Brain microvascular endothelial cell (primary cell): ENCODE results near the gene HIP1.

ENCODE experiments used
- DNase-seq: peaks from one replicate; pipeline ENCODE4 v3.0.0-alpha.2; 2020
- H3K27ac ChIP-seq: fragments of 250-450 bp; sonication (Bioruptor Pico); 2 replicates; pipeline ENCODE4 v1.5.1; 2020; ENCODE audit warnings: mild to moderate bottlenecking, moderate library complexity
- H3K27me3 ChIP-seq: fragments of 250-450 bp; sonication (Bioruptor Pico); replicated peaks from 2 replicates; pipeline ENCODE4 v1.5.1; 2020; ENCODE audit warnings: mild to moderate bottlenecking
- H3K36me3 ChIP-seq: fragments of 250-450 bp; sonication (Bioruptor Pico); replicated peaks from 2 replicates; pipeline ENCODE4 v1.5.1; 2020; ENCODE audit warnings: mild to moderate bottlenecking
- H3K4me3 ChIP-seq: 2 replicates; pipeline ENCODE4 v1.5.1; 2011; ENCODE audit warnings: low read depth, mild to moderate bottlenecking, control low read depth, low read length, moderate library complexity
- in situ Hi-C: cut with HindIII; loops from 2 replicates; pipeline ENCODE4 v1.10.0; 2017; ENCODE audit warnings: low sequenced_read_pairs, low pct_ligation_motif_present
- TF ChIP-seq, protein P1 (sequence below): IDR thresholded peaks from 2 replicates; pipeline ENCODE4 v1.5.1; 2011; ENCODE audit warnings: low read depth, mild to moderate bottlenecking, moderate library complexity, low read length, control low read depth, inconsistent platforms; ENCODE audit errors: missing control alignments

HIP1 gene

DNA sequence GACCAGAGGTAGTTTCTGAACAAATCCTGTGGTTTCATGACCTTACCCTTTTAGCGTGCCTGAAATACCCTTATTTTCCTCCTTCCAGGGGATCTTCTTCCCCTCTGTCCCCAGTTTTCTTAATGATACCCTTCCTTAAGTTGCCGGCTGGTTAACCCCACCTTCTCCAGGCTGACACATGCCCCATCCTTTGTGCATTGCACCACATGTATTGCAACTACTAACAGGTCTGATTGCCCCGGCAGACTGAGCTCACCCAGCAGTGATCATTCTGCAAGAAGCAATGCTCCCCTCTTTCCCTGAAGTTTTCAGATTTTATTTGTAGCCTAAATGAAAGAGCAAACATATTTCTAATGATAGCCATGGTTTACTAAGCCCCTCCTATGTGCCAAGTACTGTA lies 108.2 kb downstream of the HIP1 start:
- Histone ChIP-seq H3K27ac (no peak overlapping the region), H3K27me3 (no peaks in the 10 kb centered on the region), H3K4me3 (no peak overlapping the region), H3K36me3 (no peaks in the 10 kb centered on the region)
- no peak for DNase-seq
- in situ Hi-C loops, result no loop called here
- TF ChIP-seq, protein P1, sequence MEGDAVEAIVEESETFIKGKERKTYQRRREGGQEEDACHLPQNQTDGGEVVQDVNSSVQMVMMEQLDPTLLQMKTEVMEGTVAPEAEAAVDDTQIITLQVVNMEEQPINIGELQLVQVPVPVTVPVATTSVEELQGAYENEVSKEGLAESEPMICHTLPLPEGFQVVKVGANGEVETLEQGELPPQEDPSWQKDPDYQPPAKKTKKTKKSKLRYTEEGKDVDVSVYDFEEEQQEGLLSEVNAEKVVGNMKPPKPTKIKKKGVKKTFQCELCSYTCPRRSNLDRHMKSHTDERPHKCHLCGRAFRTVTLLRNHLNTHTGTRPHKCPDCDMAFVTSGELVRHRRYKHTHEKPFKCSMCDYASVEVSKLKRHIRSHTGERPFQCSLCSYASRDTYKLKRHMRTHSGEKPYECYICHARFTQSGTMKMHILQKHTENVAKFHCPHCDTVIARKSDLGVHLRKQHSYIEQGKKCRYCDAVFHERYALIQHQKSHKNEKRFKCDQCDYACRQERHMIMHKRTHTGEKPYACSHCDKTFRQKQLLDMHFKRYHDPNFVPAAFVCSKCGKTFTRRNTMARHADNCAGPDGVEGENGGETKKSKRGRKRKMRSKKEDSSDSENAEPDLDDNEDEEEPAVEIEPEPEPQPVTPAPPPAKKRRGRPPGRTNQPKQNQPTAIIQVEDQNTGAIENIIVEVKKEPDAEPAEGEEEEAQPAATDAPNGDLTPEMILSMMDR, result no peak

DNA sequence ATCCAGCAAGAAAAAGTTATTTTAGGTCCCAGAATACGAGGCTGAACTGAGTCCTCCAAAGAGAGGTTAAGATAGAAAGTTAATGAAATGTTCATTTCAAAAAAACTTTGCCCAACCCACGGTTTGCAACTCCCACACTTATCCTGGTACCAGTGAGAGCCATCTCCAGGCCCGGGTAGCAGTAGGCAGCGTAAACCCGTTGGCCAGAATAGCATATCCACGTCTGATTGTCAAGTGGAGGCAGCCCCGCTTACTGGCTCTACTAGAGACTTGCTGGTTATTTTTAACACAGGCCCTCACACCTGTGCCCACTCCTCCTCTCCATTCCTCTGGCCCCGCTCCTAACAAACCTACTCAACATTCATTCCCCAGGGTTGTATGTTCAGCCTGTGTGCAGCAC lies 109.7 kb downstream of the HIP1 start:
- Histone ChIP-seq H3K4me3 (no peak overlapping the region), H3K36me3 (no peaks in the 10 kb centered on the region), H3K27me3 (no peaks in the 10 kb centered on the region), H3K27ac (no peak overlapping the region)
- TF ChIP-seq, protein P1, result no peak
- no peak for DNase-seq
- in situ Hi-C loops, result no loop called here

DNA sequence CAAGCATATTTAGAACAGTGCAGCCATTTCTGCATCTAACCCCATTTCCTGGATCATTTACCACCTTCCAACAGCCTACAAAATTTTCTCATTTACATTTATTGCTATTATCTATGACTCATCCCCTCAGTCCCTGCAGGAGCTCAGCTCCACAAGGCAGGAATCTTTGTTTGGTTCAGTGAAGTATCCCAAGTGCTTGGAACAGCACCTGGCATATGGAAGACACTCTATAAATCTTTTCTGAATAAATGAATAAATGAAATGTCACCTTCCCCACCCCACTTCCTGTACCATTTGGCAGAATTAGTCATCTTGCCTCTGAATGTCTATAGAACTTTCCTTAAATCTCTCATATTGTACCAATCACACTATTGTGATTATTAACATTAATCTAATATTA lies 110.7 kb downstream of the HIP1 start:
- DNase-seq, result no peak
- in situ Hi-C loops, result no loop called here
- Histone ChIP-seq H3K27ac (no peak overlapping the region), H3K36me3 (no peaks in the 10 kb centered on the region), H3K27me3 (no peaks in the 10 kb centered on the region), H3K4me3 (no peak overlapping the region)
- TF ChIP-seq, protein P1, result no peak

DNA sequence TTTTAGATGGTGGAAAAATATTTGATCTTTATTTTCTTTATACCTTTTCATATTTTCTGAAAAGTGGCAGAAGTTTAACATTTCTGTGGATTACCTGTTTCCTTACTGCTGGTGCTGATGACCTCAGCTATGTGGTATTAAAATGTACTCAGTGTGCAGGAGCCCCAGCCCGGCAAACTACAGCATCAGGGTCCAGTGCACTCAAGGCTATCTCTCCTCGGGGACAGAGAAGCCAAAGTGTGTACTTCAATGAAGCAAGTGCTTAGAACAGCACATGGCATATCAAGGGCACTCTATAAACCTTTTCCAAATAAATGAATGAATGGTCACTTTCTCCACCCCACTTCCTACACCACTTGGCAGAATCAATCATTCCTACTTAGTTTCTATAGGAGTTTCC lies 111.8 kb downstream of the HIP1 start:
- H3K27ac ChIP-seq, result no peak overlapping the region
- no peak overlapping the region for H3K4me3 ChIP-seq
- in situ Hi-C loops, result no loop called here
- H3K27me3 ChIP-seq, result no peaks in the 10 kb centered on the region
- DNase-seq, result no peak
- no peaks in the 10 kb centered on the region for H3K36me3 ChIP-seq
- TF ChIP-seq, protein P1, result no peak

DNA sequence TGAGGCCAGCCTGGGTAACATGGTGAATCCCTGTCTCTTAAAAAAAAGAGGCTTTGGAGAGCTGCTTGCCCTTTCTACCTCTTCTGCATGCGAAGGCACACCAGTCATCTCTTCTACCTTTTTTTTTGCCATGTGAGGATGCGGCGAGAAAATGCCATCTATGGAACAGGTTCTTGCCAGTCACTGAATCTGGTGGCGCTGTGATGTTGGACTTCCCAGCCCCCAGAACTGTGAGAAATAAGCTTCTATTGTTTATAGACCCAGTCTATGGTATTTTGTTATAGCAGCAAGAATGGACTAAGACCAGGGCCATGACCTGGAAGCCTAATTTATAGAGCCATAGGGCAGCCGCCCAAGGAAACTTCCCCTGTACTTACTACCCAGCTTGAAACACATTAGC lies 112.9 kb downstream of the HIP1 start:
- TF ChIP-seq, protein P1, result no peak
- no peaks in the 10 kb centered on the region for H3K36me3 ChIP-seq
- no peaks in the 10 kb centered on the region for H3K27me3 ChIP-seq
- H3K4me3 ChIP-seq, result no peak overlapping the region
- no peak for DNase-seq
- in situ Hi-C loops, result no loop called here
- no peak overlapping the region for H3K27ac ChIP-seq

DNA sequence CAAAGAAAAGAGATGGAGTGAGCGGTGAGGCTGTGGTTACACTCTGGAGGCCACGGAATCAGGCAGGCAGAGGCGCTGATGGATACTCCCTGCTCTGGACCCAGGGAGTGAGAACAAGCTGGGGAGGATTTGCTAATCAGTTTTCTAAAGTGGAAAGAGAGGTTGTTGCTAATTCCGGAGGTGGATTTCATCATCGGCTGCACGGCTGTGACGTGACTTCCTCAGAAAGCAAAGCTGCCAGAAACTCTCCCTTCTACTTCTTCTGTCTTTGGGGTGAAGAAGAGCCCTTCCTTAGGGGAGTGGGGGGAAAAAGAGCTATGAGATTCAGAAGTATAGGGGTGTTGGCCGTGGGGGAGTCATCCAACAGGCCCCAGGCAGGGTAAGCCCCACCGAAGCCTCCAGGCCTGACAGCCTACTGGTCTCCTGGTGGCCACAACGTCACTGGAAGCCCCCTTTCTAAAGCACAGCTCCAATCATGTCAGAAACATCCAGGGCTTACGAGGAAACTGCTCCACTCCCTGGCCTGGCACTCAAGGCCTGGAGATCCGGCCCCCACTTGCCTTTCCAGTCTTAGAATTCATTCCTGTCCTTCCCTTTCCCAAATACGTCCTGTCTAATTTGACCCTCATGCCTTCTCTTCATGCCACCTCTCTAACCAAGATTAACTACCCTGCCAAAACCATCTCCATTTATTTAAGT lies 114.5 kb downstream of the HIP1 start:
- no peaks in the 10 kb centered on the region for H3K27me3 ChIP-seq
- DNase-seq, result no peak
- TF ChIP-seq, protein P1, result no peak
- H3K36me3 ChIP-seq, result no peaks in the 10 kb centered on the region
- no peak overlapping the region for H3K27ac ChIP-seq
- H3K4me3 ChIP-seq, result no peak overlapping the region
- in situ Hi-C loops, result no loop called here
